ENCODE results near the gene RPA3.

DNA sequence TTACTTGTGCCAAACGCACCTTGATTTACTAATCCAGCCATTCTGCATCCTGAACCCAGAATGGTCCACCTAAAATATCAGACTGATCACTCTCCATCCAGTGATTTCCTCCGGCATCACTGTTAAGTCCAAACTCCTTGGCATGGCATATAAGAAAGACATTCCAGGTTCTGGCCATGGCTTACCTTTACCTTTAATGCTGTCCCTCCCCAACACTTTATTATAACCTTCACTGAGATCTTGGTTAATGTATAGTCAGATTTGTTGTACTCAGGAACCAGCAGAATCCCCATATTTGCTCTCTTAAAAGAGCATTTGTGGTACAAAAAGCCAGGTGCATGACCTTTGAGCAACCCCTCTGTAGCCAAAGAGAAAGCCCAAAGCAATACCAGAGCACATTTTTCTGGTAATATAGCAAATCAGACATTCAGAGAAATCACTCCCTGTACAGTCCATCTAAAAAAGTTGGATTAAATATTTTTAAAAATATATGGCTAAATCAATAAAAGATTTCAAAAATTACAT is 67.7 kb downstream of the RPA3 start:
- TF ChIP-seq EZH2 (IDR thresholded peaks at IDR 0.05; ENCODE audit: insufficient read depth, poor library complexity, severe bottlenecking) (no peak), EZH2phosphoT487 (IDR thresholded peaks at IDR 0.05; ENCODE audit: insufficient read depth, low read depth) (no peak)

Data from GM23248 (cell line).